Fibroblast of lung (primary cell): ENCODE data around the gene CERS4. TPM values are rescaled to one million over a fixed set of nuclear protein-coding genes. Genes with fewer than 3 reads are reported as not detected.

ENCODE experiments used
- DNase-seq, 2 donors: peaks; one replicate each; pipeline versions ENCODE4 v3.0.0 to v3.0.0-alpha.2; 2010; ENCODE audit warnings: low read depth in 2 of 2
- H2AFZ ChIP-seq: 2 replicates; pipeline ENCODE4 v1.5.1; 2012; ENCODE audit warnings: low read length, control low read depth, inconsistent platforms
- H3K27ac ChIP-seq: 2 replicates; pipeline ENCODE4 v1.5.1; 2011; ENCODE audit warnings: low read length, control low read depth; ENCODE audit not compliant: insufficient read depth
- H3K27me3 ChIP-seq: 2 replicates; pipeline ENCODE4 v1.5.1; 2011; ENCODE audit warnings: mild to moderate bottlenecking, low read length; ENCODE audit not compliant: control insufficient read depth, insufficient read depth
- H3K36me3 ChIP-seq: 2 replicates; pipeline ENCODE4 v1.5.1; 2011; ENCODE audit warnings: low read length; ENCODE audit not compliant: control insufficient read depth, insufficient read depth
- H3K4me1 ChIP-seq: 2 replicates; pipeline ENCODE4 v1.5.1; 2011; ENCODE audit warnings: low read length; ENCODE audit not compliant: control insufficient read depth, insufficient read depth; ENCODE audit errors: extremely low read depth
- H3K4me2 ChIP-seq: 2 replicates; pipeline ENCODE4 v1.5.1; 2011; ENCODE audit warnings: low read length, control low read depth; ENCODE audit not compliant: insufficient read depth; ENCODE audit errors: extremely low read depth
- H3K4me3 ChIP-seq, 4 experiments: fragments of 200-600 bp in 1 of 4; sonication (generic) in 1 of 4; replicated peaks in 1 of 4; 2 replicates each; pipeline ENCODE4 v1.5.1; 2011 to 2016; ENCODE audit warnings: low read length in 4 of 4, low read depth in 3 of 4, mild to moderate bottlenecking in 3 of 4, control low read depth in 2 of 4, inconsistent platforms in 1 of 4, mixed read lengths in 1 of 4; ENCODE audit not compliant: insufficient read depth in 1 of 4; ENCODE audit errors: control extremely low read depth in 1 of 4
- H3K79me2 ChIP-seq: 2 replicates; pipeline ENCODE4 v1.5.1; 2012; ENCODE audit warnings: mild to moderate bottlenecking, low read length, inconsistent platforms; ENCODE audit not compliant: control insufficient read depth, insufficient read depth
- H3K9ac ChIP-seq: 2 replicates; pipeline ENCODE4 v1.5.1; 2011; ENCODE audit warnings: mild to moderate bottlenecking, low read length, control low read depth; ENCODE audit not compliant: insufficient read depth
- H3K9me3 ChIP-seq: 2 replicates; pipeline ENCODE4 v1.5.1; 2012; ENCODE audit warnings: low read depth, low read length; ENCODE audit not compliant: control insufficient read depth, insufficient read depth
- H4K20me1 ChIP-seq: 2 replicates; pipeline ENCODE4 v1.5.1; 2011; ENCODE audit warnings: low read length; ENCODE audit not compliant: control insufficient read depth, insufficient read depth; ENCODE audit errors: extremely low read depth
- EZH2 ChIP-seq: IDR thresholded peaks from 2 replicates; pipeline ENCODE4 v1.5.1; 2012; ENCODE audit warnings: low read length, control low read depth, mild to moderate bottlenecking; ENCODE audit errors: missing control alignments
- polyA plus RNA-seq, 2 donors: library from polyadenylated mRNA; depleted of rRNA in 1 of 2; stranded (reverse) in 1 of 2; unstranded in 1 of 2; fragments of >200 nt; gene quantifications; 2 replicates each; pipeline ENCODE4 v1.2.1, GENCODE V29; 2011 to 2012; ENCODE audit warnings: missing spikeins in 1 of 2
- total RNA-seq: library from RNA; depleted of rRNA; stranded (reverse); fragments of >200 nt; gene quantifications from 2 replicates; pipeline ENCODE4 v1.2.1, GENCODE V29; 2014
- TF ChIP-seq, protein P1 (sequence below), 2 donors: IDR thresholded peaks in 1 of 2; conservative IDR thresholded peaks in 1 of 2; 1 replicate in 1 of 2; 2 replicates in 1 of 2; pipeline ENCODE4 v1.5.1; 2011 to 2012; ENCODE audit warnings: low read length in 2 of 2, control low read depth in 1 of 2, inconsistent platforms in 1 of 2, low read depth in 1 of 2, mild to moderate bottlenecking in 1 of 2

Gene CERS4
- total and polyA plus RNA-seq, 2 donors (not counting 1 experiment from before 2014, with no cell fraction given) = 0.74 to 17.0 TPM

DNA sequence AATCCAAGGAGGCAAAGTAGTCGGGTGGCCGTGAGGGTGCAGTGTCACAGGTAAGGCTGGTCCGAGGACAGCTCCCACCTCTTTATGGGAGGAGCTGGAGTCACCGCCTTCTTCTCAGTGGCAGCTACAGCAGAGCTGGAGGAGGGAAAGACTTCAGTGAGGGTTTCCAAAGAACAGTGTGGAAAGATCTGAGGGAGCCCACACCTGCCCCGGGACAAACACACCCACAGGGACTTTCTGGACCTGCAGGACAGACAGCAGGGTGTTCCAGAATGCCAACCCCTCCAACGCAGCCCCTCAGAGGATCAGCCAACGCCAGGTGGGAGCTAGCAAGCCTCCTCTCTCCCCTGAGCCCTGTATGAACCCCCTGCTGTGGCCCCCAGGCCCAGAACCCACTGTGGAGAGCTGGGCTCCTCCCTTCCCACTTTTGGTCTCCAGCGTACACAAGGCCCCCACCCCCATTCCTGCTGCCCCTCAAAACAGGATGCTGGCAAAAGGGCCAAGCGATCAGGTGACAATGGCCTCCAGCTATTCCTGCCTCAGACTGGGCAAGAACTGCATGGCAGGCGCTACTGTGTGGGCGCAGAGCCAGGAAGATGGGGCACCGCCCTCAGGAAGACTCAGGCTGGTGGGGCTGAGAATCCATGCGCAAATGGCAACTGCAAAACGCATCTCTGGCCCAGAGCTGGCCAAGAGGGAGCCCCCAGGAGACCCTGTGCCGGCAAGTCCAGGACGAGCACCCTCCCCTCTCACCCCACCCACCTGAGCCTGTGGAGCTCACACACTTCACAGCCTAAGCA lies 102.5 kb downstream of the CERS4 start:
- H3K4me2 ChIP-seq = no peak overlapping the region
- H4K20me1 ChIP-seq = no peaks in the 10 kb centered on the region
- H3K27me3 ChIP-seq = no peaks in the 10 kb centered on the region
- no peak for DNase-seq
- H3K4me1 ChIP-seq = peaks cover 9% of the 10 kb centered on the region
- no peak overlapping the region for H3K27ac ChIP-seq
- no peak for TF ChIP-seq EZH2
- TF ChIP-seq, protein P1, sequence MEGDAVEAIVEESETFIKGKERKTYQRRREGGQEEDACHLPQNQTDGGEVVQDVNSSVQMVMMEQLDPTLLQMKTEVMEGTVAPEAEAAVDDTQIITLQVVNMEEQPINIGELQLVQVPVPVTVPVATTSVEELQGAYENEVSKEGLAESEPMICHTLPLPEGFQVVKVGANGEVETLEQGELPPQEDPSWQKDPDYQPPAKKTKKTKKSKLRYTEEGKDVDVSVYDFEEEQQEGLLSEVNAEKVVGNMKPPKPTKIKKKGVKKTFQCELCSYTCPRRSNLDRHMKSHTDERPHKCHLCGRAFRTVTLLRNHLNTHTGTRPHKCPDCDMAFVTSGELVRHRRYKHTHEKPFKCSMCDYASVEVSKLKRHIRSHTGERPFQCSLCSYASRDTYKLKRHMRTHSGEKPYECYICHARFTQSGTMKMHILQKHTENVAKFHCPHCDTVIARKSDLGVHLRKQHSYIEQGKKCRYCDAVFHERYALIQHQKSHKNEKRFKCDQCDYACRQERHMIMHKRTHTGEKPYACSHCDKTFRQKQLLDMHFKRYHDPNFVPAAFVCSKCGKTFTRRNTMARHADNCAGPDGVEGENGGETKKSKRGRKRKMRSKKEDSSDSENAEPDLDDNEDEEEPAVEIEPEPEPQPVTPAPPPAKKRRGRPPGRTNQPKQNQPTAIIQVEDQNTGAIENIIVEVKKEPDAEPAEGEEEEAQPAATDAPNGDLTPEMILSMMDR (conservative IDR thresholded peaks at IDR 0.05 in 1 of 2, IDR thresholded peaks at IDR 0.05 in 1 of 2; ENCODE audit: low read depth in 1 of 2, low read length in 2 of 2) = no peak
- peaks cover 10% of the 10 kb centered on the region for H3K36me3 ChIP-seq
- no peak overlapping the region for H3K9ac ChIP-seq
- H3K4me3 ChIP-seq = no peak overlapping the region
- no peaks in the 10 kb centered on the region for H3K79me2 ChIP-seq
- H2AFZ ChIP-seq = no peak overlapping the region
- H3K9me3 ChIP-seq = no peaks in the 10 kb centered on the region

Other genes with a start within 250 kb of the CERS4 start
- gene ELAVL1, start 203.7 kb upstream of the CERS4 start, total RNA-seq = 12.6 and 15.2 TPM in 2 replicates
- 61.6 and 87.7 TPM in 2 replicates for gene ELAVL1, start 203.7 kb upstream of the CERS4 start, polyA plus RNA-seq
- not detected in 2 replicates for gene CCL25, start 156.6 kb upstream of the CERS4 start, total RNA-seq
- not detected in 2 replicates for gene CCL25, start 156.6 kb upstream of the CERS4 start, polyA plus RNA-seq
- under 0.01 TPM in 1 of 2 replicates, not detected in the other for gene FBN3, start 59.8 kb upstream of the CERS4 start, total RNA-seq
- gene FBN3, start 59.8 kb upstream of the CERS4 start, polyA plus RNA-seq = not detected in 2 replicates
- gene CD320, start 99.0 kb downstream of the CERS4 start, total RNA-seq = 9.8 and 22.6 TPM in 2 replicates
- 13.9 and 29.1 TPM in 2 replicates for gene CD320, start 99.0 kb downstream of the CERS4 start, polyA plus RNA-seq
- gene NDUFA7, start 112.0 kb downstream of the CERS4 start, total RNA-seq = 19.3 and 33.7 TPM in 2 replicates
- 20.9 and 25.5 TPM in 2 replicates for gene NDUFA7, start 112.0 kb downstream of the CERS4 start, polyA plus RNA-seq
- 216 and 254 TPM in 2 replicates for gene RPS28, start 112.1 kb downstream of the CERS4 start, total RNA-seq
- 286 and 331 TPM in 2 replicates for gene RPS28, start 112.1 kb downstream of the CERS4 start, polyA plus RNA-seq
- 0.17 and 0.26 TPM in 2 replicates for gene KANK3, start 133.9 kb downstream of the CERS4 start, total RNA-seq
- gene KANK3, start 133.9 kb downstream of the CERS4 start, polyA plus RNA-seq = 0.23 TPM in 1 of 2 replicates, not detected in the other
- gene ANGPTL4, start 154.8 kb downstream of the CERS4 start, total RNA-seq = 1.7 and 6.7 TPM in 2 replicates
- gene ANGPTL4, start 154.8 kb downstream of the CERS4 start, polyA plus RNA-seq = 6.0 and 6.6 TPM in 2 replicates
- gene RAB11B, start 181.0 kb downstream of the CERS4 start, total RNA-seq = 46.2 and 47.0 TPM in 2 replicates
- 27.8 and 34.8 TPM in 2 replicates for gene RAB11B, start 181.0 kb downstream of the CERS4 start, polyA plus RNA-seq
- 57.5 and 90.8 TPM in 2 replicates for gene MARCHF2, start 203.9 kb downstream of the CERS4 start, total RNA-seq
- gene MARCHF2, start 203.9 kb downstream of the CERS4 start, polyA plus RNA-seq = 16.8 and 19.4 TPM in 2 replicates
- 36.2 and 51.5 TPM in 2 replicates for gene HNRNPM, start 235.6 kb downstream of the CERS4 start, total RNA-seq
- 104 and 136 TPM in 2 replicates for gene HNRNPM, start 235.6 kb downstream of the CERS4 start, polyA plus RNA-seq